ENCODE results near the gene EXOC3L2. TPM values are rescaled to one million over a fixed set of nuclear protein-coding genes. Genes with fewer than 3 reads are reported as not detected.

Gene EXOC3L2
- total RNA-seq, 4 donors from 2014 or later: 0.44 to 3.5 (median 1.7) TPM

- Histone ChIP-seq H3K9me3 (no peaks in the 10 kb centered on the region), H3K4me3 (no peak overlapping the region), H3K36me3 (no peaks in the 10 kb centered on the region), H3K4me1 (peaks cover 32% of the 10 kb centered on the region), H3K27ac (no peak overlapping the region), H3K27me3 (no peaks in the 10 kb centered on the region)
- 99% methylated on average over 8 of the region's 8 CpGs for WGBS
- no peak for TF ChIP-seq POLR2A (IDR thresholded peaks at IDR 0.05)
- no peak for TF ChIP-seq CTCF (IDR thresholded peaks at IDR 0.05)
- no peak for TF ChIP-seq EP300 (IDR thresholded peaks at IDR 0.05)
- no peak for TF ChIP-seq POLR2AphosphoS5 (IDR thresholded peaks at IDR 0.05)
- DNase-seq (ENCODE audit: low spot score in 2 of 2): no peak
These were observed 1.9 kb upstream of the EXOC3L2 start for GRCh38 chr19:45247136-45247535.

GRCh38 chr19:45245826-45246225 is 619 bp upstream of the EXOC3L2 start:
- H3K4me1 ChIP-seq: peaks cover 27% of the 10 kb centered on the region
- no peak for DNase-seq (ENCODE audit: low spot score in 2 of 2)
- H3K27ac ChIP-seq: no peak overlapping the region
- TF ChIP-seq EP300 (IDR thresholded peaks at IDR 0.05): no peak
- TF ChIP-seq POLR2A (IDR thresholded peaks at IDR 0.05): no peak
- no peak for TF ChIP-seq POLR2AphosphoS5 (IDR thresholded peaks at IDR 0.05)
- TF ChIP-seq CTCF (IDR thresholded peaks at IDR 0.05): no peak
- no peaks in the 10 kb centered on the region for H3K27me3 ChIP-seq
- no peaks in the 10 kb centered on the region for H3K36me3 ChIP-seq
- no peaks in the 10 kb centered on the region for H3K9me3 ChIP-seq
- 57% methylated on average over 4 of the region's 4 CpGs for WGBS
- H3K4me3 ChIP-seq: no peak overlapping the region

- Histone ChIP-seq H3K9me3 (no peaks in the 10 kb centered on the region), H3K4me3 (no peak overlapping the region), H3K27me3 (no peaks in the 10 kb centered on the region), H3K27ac (no peak overlapping the region), H3K36me3 (no peaks in the 10 kb centered on the region), H3K4me1 (peaks cover 14% of the 10 kb centered on the region)
- WGBS: 72% methylated on average over 15 of the region's 15 CpGs
- TF ChIP-seq CTCF (IDR thresholded peaks at IDR 0.05) (no peak), POLR2AphosphoS5 (IDR thresholded peaks at IDR 0.05) (no peak), POLR2A (IDR thresholded peaks at IDR 0.05) (no peak), EP300 (IDR thresholded peaks at IDR 0.05) (no peak)
- no peak for DNase-seq (ENCODE audit: low spot score in 2 of 2)
These were observed 943 bp downstream of the EXOC3L2 start for GRCh38 chr19:45244133-45244794.

- Histone ChIP-seq H3K9me3 (no peaks in the 10 kb centered on the region), H3K27ac (no peak overlapping the region), H3K4me1 (peaks cover 4% of the 10 kb centered on the region), H3K36me3 (no peaks in the 10 kb centered on the region), H3K27me3 (peaks cover 4% of the 10 kb centered on the region), H3K4me3 (no peak overlapping the region)
- no peak for DNase-seq (ENCODE audit: low spot score in 2 of 2)
- WGBS: 84% methylated on average over 13 of the region's 13 CpGs
- no peak for TF ChIP-seq POLR2A (IDR thresholded peaks at IDR 0.05)
- TF ChIP-seq POLR2AphosphoS5 (IDR thresholded peaks at IDR 0.05): no peak
- no peak for TF ChIP-seq CTCF (IDR thresholded peaks at IDR 0.05)
- TF ChIP-seq EP300 (IDR thresholded peaks at IDR 0.05): no peak
These were observed 2.0 kb downstream of the EXOC3L2 start for GRCh38 chr19:45243144-45243732.

- Histone ChIP-seq H3K9me3 (no peaks in the 10 kb centered on the region), H3K4me3 (no peak overlapping the region), H3K27ac (no peak overlapping the region), H3K4me1 (peaks cover 10% of the 10 kb centered on the region), H3K27me3 (peaks cover 28% of the 10 kb centered on the region), H3K36me3 (no peaks in the 10 kb centered on the region)
- WGBS: 75% methylated on average over 16 of the region's 25 CpGs
- no peak for TF ChIP-seq POLR2AphosphoS5 (IDR thresholded peaks at IDR 0.05)
- TF ChIP-seq POLR2A (IDR thresholded peaks at IDR 0.05): no peak
- no peak for TF ChIP-seq CTCF (IDR thresholded peaks at IDR 0.05)
- no peak for TF ChIP-seq EP300 (IDR thresholded peaks at IDR 0.05)
- no peak for DNase-seq (ENCODE audit: low spot score in 2 of 2)
These were observed 6.7 kb downstream of the EXOC3L2 start for GRCh38 chr19:45238556-45238955.
